BLaER1 (cell line): ENCODE data around the gene TNFRSF25.
A peak's percentile ranks its signal among the peaks of the same experiment; 100 is the strongest.

ENCODE experiments used
- H3K27ac ChIP-seq: shearing (Covaris generic); formaldehyde crosslinking; 2 replicates; pipeline ENCODE4 v1.8.1; 2022
- H3K27me3 ChIP-seq: shearing (Covaris generic); formaldehyde crosslinking; 2 replicates; pipeline ENCODE4 v1.8.1; 2022
- H3K36me3 ChIP-seq: shearing (Covaris generic); formaldehyde crosslinking; 2 replicates; pipeline ENCODE4 v1.8.1; 2022
- H3K4me1 ChIP-seq: shearing (Covaris generic); formaldehyde crosslinking; 2 replicates; pipeline ENCODE4 v1.8.1; 2022
- H3K4me2 ChIP-seq: shearing (Covaris generic); formaldehyde crosslinking; 2 replicates; pipeline ENCODE4 v1.8.1; 2022
- H3K4me3 ChIP-seq: shearing (Covaris generic); formaldehyde crosslinking; 2 replicates; pipeline ENCODE4 v1.8.1; 2022
- H3K9ac ChIP-seq: shearing (Covaris generic); formaldehyde crosslinking; 2 replicates; pipeline ENCODE4 v1.8.1; 2022
- H3K9me3 ChIP-seq: shearing (Covaris generic); formaldehyde crosslinking; 2 replicates; pipeline ENCODE4 v1.8.1; 2022
- H4K20me1 ChIP-seq: shearing (Covaris generic); formaldehyde crosslinking; 2 replicates; pipeline ENCODE4 v1.8.1; 2022
- Cebpa-rat ChIP-seq: shearing (Covaris generic); IDR thresholded peaks from 2 replicates; pipeline ENCODE4 v1.8.1; 2022

Gene TNFRSF25

GRCh38 chr1:6466023-6466422 lies at the start of gene TNFRSF25:
TNFRSF25 (minus strand) TSS chr1:6466173; CDS start chr1:6466107, 66 bp downstream.
- Histone ChIP-seq H3K9ac (peak within 1 kb of the TSS; percentile 73), H3K4me2 (peak within 1 kb of the TSS; percentile 89), H3K36me3 (peaks cover 17% of the 10 kb centered on the region; the same call in 1 of the 2 replicates), H3K27me3 (peaks cover 54% of the 10 kb centered on the region), H3K27ac (0 out of 2 replicates have a peak within 1 kb of the TSS, but pooled peaks have one; percentile 31), H3K4me3 (peak within 1 kb of the TSS; percentile 67), H4K20me1 (no peaks in the 10 kb centered on the region; the same call in 1 of the 2 replicates), H3K4me1 (peaks cover 21% of the 10 kb centered on the region), H3K9me3 (no peaks in the 10 kb centered on the region)
- no peak for TF ChIP-seq Cebpa-rat

- Histone ChIP-seq H3K27ac (no peak overlapping the region), H3K4me1 (peaks cover 29% of the 10 kb centered on the region), H3K4me2 (no peak overlapping the region), H3K9me3 (no peaks in the 10 kb centered on the region), H3K4me3 (no peak overlapping the region), H3K9ac (no peak overlapping the region), H4K20me1 (peaks cover 17% of the 10 kb centered on the region; the same call in 1 of the 2 replicates), H3K36me3 (no peaks in the 10 kb centered on the region), H3K27me3 (no peaks in the 10 kb centered on the region)
- no peak for TF ChIP-seq Cebpa-rat
Measured at GRCh38 chr1:6515771-6516170, 49.8 kb upstream of the TNFRSF25 start.

- Histone ChIP-seq H3K4me1 (peaks cover 32% of the 10 kb centered on the region), H3K9ac (no peak overlapping the region), H3K27me3 (no peaks in the 10 kb centered on the region), H3K27ac (no peak overlapping the region), H3K9me3 (no peaks in the 10 kb centered on the region), H3K4me2 (no peak overlapping the region), H3K36me3 (no peaks in the 10 kb centered on the region), H3K4me3 (no peak overlapping the region), H4K20me1 (no peaks in the 10 kb centered on the region)
- no peak for TF ChIP-seq Cebpa-rat
Measured at GRCh38 chr1:6513320-6513801, 47.4 kb upstream of the TNFRSF25 start.

- Histone ChIP-seq H3K27ac (no peak overlapping the region), H3K4me1 (peaks cover 37% of the 10 kb centered on the region), H3K4me3 (no peak overlapping the region), H3K9ac (no peak overlapping the region), H3K27me3 (no peaks in the 10 kb centered on the region), H3K36me3 (no peaks in the 10 kb centered on the region), H4K20me1 (no peaks in the 10 kb centered on the region), H3K4me2 (no peak overlapping the region), H3K9me3 (no peaks in the 10 kb centered on the region)
- no peak for TF ChIP-seq Cebpa-rat
Measured at GRCh38 chr1:6512908-6513280, 46.9 kb upstream of the TNFRSF25 start.

- Histone ChIP-seq H4K20me1 (no peaks in the 10 kb centered on the region), H3K27me3 (no peaks in the 10 kb centered on the region), H3K4me3 (no peak overlapping the region), H3K4me1 (peaks cover 42% of the 10 kb centered on the region), H3K4me2 (no peak overlapping the region), H3K36me3 (no peaks in the 10 kb centered on the region), H3K9ac (no peak overlapping the region), H3K9me3 (no peaks in the 10 kb centered on the region), H3K27ac (no peak overlapping the region; the same call in 1 of the 2 replicates)
- TF ChIP-seq Cebpa-rat: no peak
Measured at GRCh38 chr1:6512245-6512907, 46.4 kb upstream of the TNFRSF25 start.

- no peak overlapping the region; the same call in 1 of the 2 replicates for H3K27ac ChIP-seq
- peaks cover 49% of the 10 kb centered on the region for H3K4me1 ChIP-seq
- no peak overlapping the region for H3K4me2 ChIP-seq
- no peak overlapping the region for H3K4me3 ChIP-seq
- TF ChIP-seq Cebpa-rat: no peak
- H3K9ac ChIP-seq: no peak overlapping the region
- no peaks in the 10 kb centered on the region for H4K20me1 ChIP-seq
- no peaks in the 10 kb centered on the region for H3K9me3 ChIP-seq
- no peaks in the 10 kb centered on the region for H3K36me3 ChIP-seq
- no peaks in the 10 kb centered on the region for H3K27me3 ChIP-seq
Measured at GRCh38 chr1:6511561-6512244, 45.7 kb upstream of the TNFRSF25 start.

- Histone ChIP-seq H3K4me1 (peaks cover 55% of the 10 kb centered on the region), H3K36me3 (no peaks in the 10 kb centered on the region), H3K4me3 (no peak overlapping the region), H3K27ac (no peak overlapping the region), H3K9ac (0 out of 2 replicates have a peak overlapping the region, but pooled peaks have one; percentile 3), H3K4me2 (no peak overlapping the region), H3K27me3 (no peaks in the 10 kb centered on the region), H3K9me3 (no peaks in the 10 kb centered on the region), H4K20me1 (no peaks in the 10 kb centered on the region)
- TF ChIP-seq Cebpa-rat: no peak
Measured at GRCh38 chr1:6511056-6511455, 45.1 kb upstream of the TNFRSF25 start.

GRCh38 chr1:6510493-6510892 lies 44.5 kb upstream of the TNFRSF25 start:
- Histone ChIP-seq H3K4me2 (peak overlapping the region; percentile 90; the same call in 1 of the 2 replicates), H3K9ac (no peak overlapping the region), H3K9me3 (no peaks in the 10 kb centered on the region), H4K20me1 (no peaks in the 10 kb centered on the region), H3K36me3 (no peaks in the 10 kb centered on the region), H3K4me3 (no peak overlapping the region), H3K4me1 (peaks cover 60% of the 10 kb centered on the region), H3K27ac (no peak overlapping the region), H3K27me3 (no peaks in the 10 kb centered on the region)
- TF ChIP-seq Cebpa-rat: no peak

GRCh38 chr1:6509919-6510291 lies 43.9 kb upstream of the TNFRSF25 start:
- Histone ChIP-seq H3K9me3 (no peaks in the 10 kb centered on the region), H3K9ac (peak overlapping the region; percentile 18; the same call in 1 of the 2 replicates), H3K27ac (peak overlapping the region; percentile 50), H3K4me2 (peak overlapping the region; percentile 90), H3K4me1 (peaks cover 65% of the 10 kb centered on the region), H3K27me3 (no peaks in the 10 kb centered on the region), H3K36me3 (no peaks in the 10 kb centered on the region), H3K4me3 (no peak overlapping the region), H4K20me1 (no peaks in the 10 kb centered on the region)
- TF ChIP-seq Cebpa-rat: no peak

- peak overlapping the region; percentile 18; the same call in 1 of the 2 replicates for H3K9ac ChIP-seq
- H3K27ac ChIP-seq: peak overlapping the region; percentile 50
- TF ChIP-seq Cebpa-rat: no peak
- peaks cover 71% of the 10 kb centered on the region for H3K4me1 ChIP-seq
- no peaks in the 10 kb centered on the region for H4K20me1 ChIP-seq
- H3K9me3 ChIP-seq: no peaks in the 10 kb centered on the region
- no peaks in the 10 kb centered on the region for H3K36me3 ChIP-seq
- H3K4me2 ChIP-seq: peak overlapping the region; percentile 90
- no peaks in the 10 kb centered on the region for H3K27me3 ChIP-seq
- H3K4me3 ChIP-seq: no peak overlapping the region
Measured at GRCh38 chr1:6509220-6509918, 43.4 kb upstream of the TNFRSF25 start.
